K562 (cell line): ENCODE results near the gene CIAO3. TPM values are rescaled to one million over a fixed set of nuclear protein-coding genes. Genes with fewer than 3 reads are reported as not detected.

Experiments
- CREM ChIP-seq: IDR thresholded peaks from 2 replicates; pipeline ENCODE4 v1.6.1; 2014; ENCODE audit warnings: antibody characterized with exemption, low read depth
- GTF2F1 ChIP-seq: IDR thresholded peaks from 2 replicates; pipeline ENCODE4 v1.6.1; 2011; ENCODE audit warnings: low read depth, low read length, improper control_type of control experiment
- HDAC1 ChIP-seq, 2 experiments: fragments of 450-650 bp; IDR thresholded peaks; 2 replicates each; pipeline ENCODE4 v1.6.1; 2016 to 2017; ENCODE audit warnings: inconsistent platforms in 1 of 2, mild to moderate bottlenecking in 1 of 2, moderate library complexity in 1 of 2
- HDAC6 ChIP-seq: IDR thresholded peaks from 2 replicates; pipeline ENCODE4 v1.6.1; 2012; ENCODE audit warnings: low read depth, mild to moderate bottlenecking, control low read depth, inconsistent platforms, low read length, moderate library complexity
- HDAC8 ChIP-seq: fragments of 450-650 bp; IDR thresholded peaks from 2 replicates; pipeline ENCODE4 v1.6.1; 2016; ENCODE audit warnings: mild to moderate bottlenecking, missing genetic modification characterization, moderate library complexity, missing compliant biosample characterization
- MAFK ChIP-seq: IDR thresholded peaks from 2 replicates; pipeline ENCODE4 v1.6.1; 2011; ENCODE audit warnings: low read length, improper control_type of control experiment
- NCOA2 ChIP-seq, 2 experiments: fragments of 450-650 bp; IDR thresholded peaks; 2 replicates each; pipeline ENCODE4 v1.6.1; 2018; ENCODE audit warnings: mild to moderate bottlenecking in 2 of 2, moderate library complexity in 1 of 2; ENCODE audit not compliant: partially characterized antibody in 2 of 2
- SMARCC2 ChIP-seq: fragments of 450-650 bp; IDR thresholded peaks from 2 replicates; pipeline ENCODE4 v1.6.1; 2017; ENCODE audit warnings: antibody characterized with exemption, moderate library complexity, mild to moderate bottlenecking, low read depth
- ZNF76 ChIP-seq: fragments of 250-450 bp; sonication (Bioruptor Pico); IDR thresholded peaks from 2 replicates; pipeline ENCODE4 v1.4.0; 2020; ENCODE audit warnings: mild to moderate bottlenecking, moderate library complexity, borderline replicate concordance
- polyA plus RNA-seq, 8 experiments: library from polyadenylated mRNA; depleted of rRNA in 4 of 8; stranded (reverse) in 5 of 8; unstranded in 3 of 8; fragments of >200 nt; fragmentation: Nextera tagmentation in 2 of 8; fragmentation: Illumina TruSeq in 1 of 8; extraction: Ambion mirVana in 2 of 8; extraction: Trizol in 1 of 8; gene quantifications; 2 replicates each; pipeline versions ENCODE4 v1.2.1 to v1.2.3, GENCODE V29; 2011 to 2014; ENCODE audit warnings: inconsistent platforms in 1 of 8, missing spikeins in 1 of 8
- total RNA-seq, 7 experiments: library from RNA; depleted of rRNA in 6 of 7; stranded (reverse); fragments of >200 nt in 6 of 7; fragmentation: Illumina TruSeq in 2 of 7; extraction: Trizol in 2 of 7; gene quantifications; 2 replicates each; pipeline versions ENCODE4 v1.2.1 to v1.2.3, GENCODE V29; 2011 to 2021; ENCODE audit warnings: low replicate concordance in 1 of 7
- TF ChIP-seq, protein P1 (sequence below), 2 experiments: fragments of 450-650 bp in 1 of 2; sonication (generic) in 1 of 2; formaldehyde crosslinking in 1 of 2; IDR thresholded peaks; 2 replicates each; pipeline versions ENCODE4 v1.7.1 to v1.9.0; 2016 to 2022; ENCODE audit warnings: inconsistent platforms in 1 of 2, mild to moderate bottlenecking in 1 of 2, missing genetic modification reagents in 1 of 2
- TF ChIP-seq, protein P2 (sequence below): fragments of 450-650 bp; IDR thresholded peaks from one replicate; pipeline ENCODE4 v1.6.1; 2018; ENCODE audit warnings: mild to moderate bottlenecking, moderate library complexity; ENCODE audit not compliant: partially characterized antibody
- TF ChIP-seq, protein P3 (sequence below): fragments of 250-450 bp; sonication (Bioruptor Pico); IDR thresholded peaks from 2 replicates; pipeline ENCODE4 v1.5.0; 2020; ENCODE audit warnings: mild to moderate bottlenecking, borderline replicate concordance
- TF ChIP-seq, protein P4 (sequence below): sonication (generic); formaldehyde crosslinking; IDR thresholded peaks from 2 replicates; pipeline ENCODE4 v1.8.1; 2022; ENCODE audit warnings: missing genetic modification reagents

The CIAO3 gene
- total and polyA plus RNA-seq, 9 of the 15 experiments (the other 6 are each of a cell fraction or from before 2014, with no cell fraction given), result 2.2 to 35.6 (median 18.7) TPM

DNA sequence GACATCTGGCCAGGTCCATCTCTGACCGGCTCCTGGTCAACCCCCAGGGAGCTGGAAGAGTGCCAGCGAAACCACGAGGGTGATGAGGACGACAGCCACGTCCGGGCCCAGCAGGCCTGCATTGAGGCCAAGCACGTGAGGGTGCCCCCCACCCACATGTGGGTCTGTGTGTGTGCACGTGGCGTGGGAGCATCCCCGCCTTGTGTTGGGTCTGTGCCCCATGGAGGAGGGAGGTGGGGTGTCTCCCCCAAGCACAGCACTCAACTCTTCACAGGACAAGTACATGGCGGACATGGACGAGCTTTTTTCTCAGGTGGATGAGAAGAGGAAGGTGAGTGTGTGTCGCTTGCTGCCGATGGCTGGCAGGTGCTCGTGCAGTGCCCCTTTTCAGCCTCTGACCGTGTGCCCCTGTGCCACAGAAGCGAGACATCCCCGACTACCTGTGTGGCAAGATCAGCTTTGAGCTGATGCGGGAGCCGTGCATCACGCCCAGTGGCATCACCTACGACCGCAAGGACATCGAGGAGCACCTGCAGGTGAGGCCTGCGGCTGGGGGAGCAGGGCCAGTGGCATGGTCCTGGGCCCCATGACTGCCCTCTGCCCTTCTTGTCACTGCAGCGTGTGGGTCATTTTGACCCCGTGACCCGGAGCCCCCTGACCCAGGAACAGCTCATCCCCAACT, 58.9 kb downstream of the CIAO3 start (continued):
- TF ChIP-seq, protein P1, sequence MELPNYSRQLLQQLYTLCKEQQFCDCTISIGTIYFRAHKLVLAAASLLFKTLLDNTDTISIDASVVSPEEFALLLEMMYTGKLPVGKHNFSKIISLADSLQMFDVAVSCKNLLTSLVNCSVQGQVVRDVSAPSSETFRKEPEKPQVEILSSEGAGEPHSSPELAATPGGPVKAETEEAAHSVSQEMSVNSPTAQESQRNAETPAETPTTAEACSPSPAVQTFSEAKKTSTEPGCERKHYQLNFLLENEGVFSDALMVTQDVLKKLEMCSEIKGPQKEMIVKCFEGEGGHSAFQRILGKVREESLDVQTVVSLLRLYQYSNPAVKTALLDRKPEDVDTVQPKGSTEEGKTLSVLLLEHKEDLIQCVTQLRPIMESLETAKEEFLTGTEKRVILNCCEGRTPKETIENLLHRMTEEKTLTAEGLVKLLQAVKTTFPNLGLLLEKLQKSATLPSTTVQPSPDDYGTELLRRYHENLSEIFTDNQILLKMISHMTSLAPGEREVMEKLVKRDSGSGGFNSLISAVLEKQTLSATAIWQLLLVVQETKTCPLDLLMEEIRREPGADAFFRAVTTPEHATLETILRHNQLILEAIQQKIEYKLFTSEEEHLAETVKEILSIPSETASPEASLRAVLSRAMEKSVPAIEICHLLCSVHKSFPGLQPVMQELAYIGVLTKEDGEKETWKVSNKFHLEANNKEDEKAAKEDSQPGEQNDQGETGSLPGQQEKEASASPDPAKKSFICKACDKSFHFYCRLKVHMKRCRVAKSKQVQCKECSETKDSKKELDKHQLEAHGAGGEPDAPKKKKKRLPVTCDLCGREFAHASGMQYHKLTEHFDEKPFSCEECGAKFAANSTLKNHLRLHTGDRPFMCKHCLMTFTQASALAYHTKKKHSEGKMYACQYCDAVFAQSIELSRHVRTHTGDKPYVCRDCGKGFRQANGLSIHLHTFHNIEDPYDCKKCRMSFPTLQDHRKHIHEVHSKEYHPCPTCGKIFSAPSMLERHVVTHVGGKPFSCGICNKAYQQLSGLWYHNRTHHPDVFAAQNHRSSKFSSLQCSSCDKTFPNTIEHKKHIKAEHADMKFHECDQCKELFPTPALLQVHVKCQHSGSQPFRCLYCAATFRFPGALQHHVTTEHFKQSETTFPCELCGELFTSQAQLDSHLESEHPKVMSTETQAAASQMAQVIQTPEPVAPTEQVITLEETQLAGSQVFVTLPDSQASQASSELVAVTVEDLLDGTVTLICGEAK (IDR thresholded peaks at IDR 0.05), result no peak
- TF ChIP-seq, protein P1 (CRISPR knock-in tag; IDR thresholded peaks at IDR 0.05), result no peak
- TF ChIP-seq, protein P2, sequence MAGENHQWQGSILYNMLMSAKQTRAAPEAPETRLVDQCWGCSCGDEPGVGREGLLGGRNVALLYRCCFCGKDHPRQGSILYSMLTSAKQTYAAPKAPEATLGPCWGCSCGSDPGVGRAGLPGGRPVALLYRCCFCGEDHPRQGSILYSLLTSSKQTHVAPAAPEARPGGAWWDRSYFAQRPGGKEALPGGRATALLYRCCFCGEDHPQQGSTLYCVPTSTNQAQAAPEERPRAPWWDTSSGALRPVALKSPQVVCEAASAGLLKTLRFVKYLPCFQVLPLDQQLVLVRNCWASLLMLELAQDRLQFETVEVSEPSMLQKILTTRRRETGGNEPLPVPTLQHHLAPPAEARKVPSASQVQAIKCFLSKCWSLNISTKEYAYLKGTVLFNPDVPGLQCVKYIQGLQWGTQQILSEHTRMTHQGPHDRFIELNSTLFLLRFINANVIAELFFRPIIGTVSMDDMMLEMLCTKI, result no peak
- TF ChIP-seq SMARCC2 (no peak), HDAC6 (no peak), NCOA2 (IDR thresholded peaks at IDR 0.05; ENCODE audit: partially characterized antibody in 2 of 2) (no peak), ZNF76 (no peak), GTF2F1 (no peak), CREM (no peak), MAFK (no peak), HDAC1 (IDR thresholded peaks at IDR 0.05) (peak in 1 of 2 experiments; percentile 80; a peak in 2 of 4 replicates), HDAC8 (tag) (no peak)
- TF ChIP-seq, protein P3, sequence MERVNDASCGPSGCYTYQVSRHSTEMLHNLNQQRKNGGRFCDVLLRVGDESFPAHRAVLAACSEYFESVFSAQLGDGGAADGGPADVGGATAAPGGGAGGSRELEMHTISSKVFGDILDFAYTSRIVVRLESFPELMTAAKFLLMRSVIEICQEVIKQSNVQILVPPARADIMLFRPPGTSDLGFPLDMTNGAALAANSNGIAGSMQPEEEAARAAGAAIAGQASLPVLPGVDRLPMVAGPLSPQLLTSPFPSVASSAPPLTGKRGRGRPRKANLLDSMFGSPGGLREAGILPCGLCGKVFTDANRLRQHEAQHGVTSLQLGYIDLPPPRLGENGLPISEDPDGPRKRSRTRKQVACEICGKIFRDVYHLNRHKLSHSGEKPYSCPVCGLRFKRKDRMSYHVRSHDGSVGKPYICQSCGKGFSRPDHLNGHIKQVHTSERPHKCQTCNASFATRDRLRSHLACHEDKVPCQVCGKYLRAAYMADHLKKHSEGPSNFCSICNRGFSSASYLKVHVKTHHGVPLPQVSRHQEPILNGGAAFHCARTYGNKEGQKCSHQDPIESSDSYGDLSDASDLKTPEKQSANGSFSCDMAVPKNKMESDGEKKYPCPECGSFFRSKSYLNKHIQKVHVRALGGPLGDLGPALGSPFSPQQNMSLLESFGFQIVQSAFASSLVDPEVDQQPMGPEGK (CRISPR knock-in tag), result no peak
- TF ChIP-seq, protein P4, sequence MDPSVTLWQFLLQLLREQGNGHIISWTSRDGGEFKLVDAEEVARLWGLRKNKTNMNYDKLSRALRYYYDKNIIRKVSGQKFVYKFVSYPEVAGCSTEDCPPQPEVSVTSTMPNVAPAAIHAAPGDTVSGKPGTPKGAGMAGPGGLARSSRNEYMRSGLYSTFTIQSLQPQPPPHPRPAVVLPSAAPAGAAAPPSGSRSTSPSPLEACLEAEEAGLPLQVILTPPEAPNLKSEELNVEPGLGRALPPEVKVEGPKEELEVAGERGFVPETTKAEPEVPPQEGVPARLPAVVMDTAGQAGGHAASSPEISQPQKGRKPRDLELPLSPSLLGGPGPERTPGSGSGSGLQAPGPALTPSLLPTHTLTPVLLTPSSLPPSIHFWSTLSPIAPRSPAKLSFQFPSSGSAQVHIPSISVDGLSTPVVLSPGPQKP (CRISPR knock-in tag), result no peak
